Measurements from ENCODE around the gene CNTN6. TPM values are rescaled to one million over a fixed set of nuclear protein-coding genes. Genes with fewer than 3 reads are reported as not detected.

Gene CNTN6
- total and polyA plus RNA-seq, 9 donors, result 0.04 to 0.43 (median 0.23) TPM; not detected in 6

DNA sequence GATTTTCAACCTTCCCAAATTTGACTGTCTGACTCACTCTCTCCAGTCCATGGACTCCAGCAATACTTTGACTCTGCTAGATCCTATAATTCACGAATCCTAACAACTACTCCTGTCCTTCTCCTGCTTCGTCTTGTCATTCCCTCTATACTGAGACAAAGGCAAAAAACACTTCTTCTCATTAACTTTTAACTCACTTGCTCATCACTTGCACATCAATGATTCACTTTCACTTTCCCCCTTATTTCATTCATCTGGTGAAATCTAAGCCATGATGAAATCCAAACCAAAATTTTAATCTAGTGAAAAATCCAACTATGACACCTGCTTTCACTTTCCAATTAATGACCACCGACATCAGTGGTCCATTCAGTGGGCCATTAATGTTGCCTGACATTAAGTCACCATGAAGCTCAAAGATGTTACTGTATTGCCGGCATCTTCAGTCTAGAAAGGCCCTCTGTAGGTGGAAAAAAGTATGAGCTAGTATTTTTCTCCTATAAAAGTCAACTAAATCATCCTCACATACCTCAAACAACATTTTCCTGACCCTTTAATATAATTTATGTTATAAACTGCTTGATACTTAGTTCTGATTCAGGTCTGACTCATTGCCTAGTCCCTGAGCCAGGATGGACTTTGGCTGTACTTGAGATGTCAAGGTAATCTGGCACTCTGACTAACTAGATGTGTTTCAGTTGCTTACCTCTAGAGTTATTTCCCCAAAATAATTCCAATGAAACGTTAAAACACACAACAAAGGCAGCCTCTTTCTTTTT lies 158.6 kb downstream of the CNTN6 start:
- WGBS, 3 donors, result 63 to 72% (median 64%) methylated on average over 5 of the region's 5 CpGs
- intact Hi-C loops (cut with DNase I), result no loop called here
- Histone ChIP-seq H3K4me1 (ENCODE audit: insufficient read depth) (no peaks in the 10 kb centered on the region), H3K36me3 (no peaks in the 10 kb centered on the region), H3K9me3 (no peaks in the 10 kb centered on the region), H3K27me3 (no peaks in the 10 kb centered on the region), H3K4me3 (no peak overlapping the region), H3K27ac (no peak overlapping the region)
- TF ChIP-seq, protein P1, sequence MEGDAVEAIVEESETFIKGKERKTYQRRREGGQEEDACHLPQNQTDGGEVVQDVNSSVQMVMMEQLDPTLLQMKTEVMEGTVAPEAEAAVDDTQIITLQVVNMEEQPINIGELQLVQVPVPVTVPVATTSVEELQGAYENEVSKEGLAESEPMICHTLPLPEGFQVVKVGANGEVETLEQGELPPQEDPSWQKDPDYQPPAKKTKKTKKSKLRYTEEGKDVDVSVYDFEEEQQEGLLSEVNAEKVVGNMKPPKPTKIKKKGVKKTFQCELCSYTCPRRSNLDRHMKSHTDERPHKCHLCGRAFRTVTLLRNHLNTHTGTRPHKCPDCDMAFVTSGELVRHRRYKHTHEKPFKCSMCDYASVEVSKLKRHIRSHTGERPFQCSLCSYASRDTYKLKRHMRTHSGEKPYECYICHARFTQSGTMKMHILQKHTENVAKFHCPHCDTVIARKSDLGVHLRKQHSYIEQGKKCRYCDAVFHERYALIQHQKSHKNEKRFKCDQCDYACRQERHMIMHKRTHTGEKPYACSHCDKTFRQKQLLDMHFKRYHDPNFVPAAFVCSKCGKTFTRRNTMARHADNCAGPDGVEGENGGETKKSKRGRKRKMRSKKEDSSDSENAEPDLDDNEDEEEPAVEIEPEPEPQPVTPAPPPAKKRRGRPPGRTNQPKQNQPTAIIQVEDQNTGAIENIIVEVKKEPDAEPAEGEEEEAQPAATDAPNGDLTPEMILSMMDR (IDR thresholded peaks at IDR 0.05), result no peak
- no peak for TF ChIP-seq POLR2A (IDR thresholded peaks at IDR 0.05)
- TF ChIP-seq EP300 (IDR thresholded peaks at IDR 0.05), result no peak
- no peak for DNase-seq

DNA sequence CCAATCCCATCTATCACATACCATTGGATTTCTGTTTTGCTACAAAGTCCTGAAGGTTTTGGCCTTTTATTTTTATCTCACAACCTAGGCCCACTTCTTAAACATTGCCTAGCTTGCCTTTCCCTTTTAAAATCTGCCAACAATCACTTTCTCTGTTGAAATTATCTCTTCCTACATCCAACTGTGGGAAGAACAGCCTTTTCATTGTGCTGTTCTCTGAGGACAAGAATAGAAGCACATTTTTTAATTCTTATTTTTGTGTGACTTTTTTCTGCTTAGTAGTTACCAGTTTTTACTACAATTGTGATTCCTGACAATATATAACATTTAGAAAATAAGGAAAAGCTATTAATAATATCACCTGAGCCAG lies 159.2 kb downstream of the CNTN6 start:
- intact Hi-C loops (cut with DNase I), result no loop called here
- TF ChIP-seq EP300 (IDR thresholded peaks at IDR 0.05), result no peak
- TF ChIP-seq POLR2A (IDR thresholded peaks at IDR 0.05), result no peak
- TF ChIP-seq, protein P1 (IDR thresholded peaks at IDR 0.05), result no peak
- no peaks in the 10 kb centered on the region for H3K36me3 ChIP-seq
- DNase-seq, result no peak
- H3K27me3 ChIP-seq, result no peaks in the 10 kb centered on the region
- H3K27ac ChIP-seq, result no peak overlapping the region
- H3K4me1 ChIP-seq (ENCODE audit: insufficient read depth), result no peaks in the 10 kb centered on the region
- H3K4me3 ChIP-seq, result no peak overlapping the region
- H3K9me3 ChIP-seq, result no peaks in the 10 kb centered on the region

DNA sequence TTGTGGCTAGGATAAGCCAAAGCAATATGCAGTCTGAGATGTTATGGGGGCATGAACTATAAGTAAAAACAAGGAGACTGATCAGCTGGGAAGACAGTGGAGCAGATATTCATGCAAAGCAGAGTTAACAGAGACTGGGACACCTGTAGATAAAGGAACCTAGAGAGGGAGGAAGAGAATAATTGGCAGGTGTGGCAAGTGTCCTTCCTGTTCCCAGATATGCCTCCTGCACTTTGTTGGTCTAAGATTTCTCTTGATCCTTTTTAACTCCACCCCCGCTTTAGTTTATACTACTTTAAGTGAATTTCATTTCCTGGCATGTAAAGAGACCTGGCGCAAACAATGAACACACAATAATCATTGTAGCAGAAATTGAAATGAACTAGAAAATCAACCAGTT lies 169.4 kb downstream of the CNTN6 start:
- Histone ChIP-seq H3K27ac (no peak overlapping the region), H3K9me3 (no peaks in the 10 kb centered on the region), H3K27me3 (no peaks in the 10 kb centered on the region), H3K4me1 (ENCODE audit: insufficient read depth) (no peaks in the 10 kb centered on the region), H3K36me3 (no peaks in the 10 kb centered on the region), H3K4me3 (no peak overlapping the region)
- DNase-seq, result no peak
- TF ChIP-seq, protein P1 (IDR thresholded peaks at IDR 0.05), result no peak
- TF ChIP-seq EP300 (IDR thresholded peaks at IDR 0.05), result no peak
- no peak for TF ChIP-seq POLR2A (IDR thresholded peaks at IDR 0.05)
- intact Hi-C loops (cut with DNase I), result no loop called here
- 93 to 97% (median 95%) methylated on average over 2 of the region's 2 CpGs for WGBS, 3 donors

DNA sequence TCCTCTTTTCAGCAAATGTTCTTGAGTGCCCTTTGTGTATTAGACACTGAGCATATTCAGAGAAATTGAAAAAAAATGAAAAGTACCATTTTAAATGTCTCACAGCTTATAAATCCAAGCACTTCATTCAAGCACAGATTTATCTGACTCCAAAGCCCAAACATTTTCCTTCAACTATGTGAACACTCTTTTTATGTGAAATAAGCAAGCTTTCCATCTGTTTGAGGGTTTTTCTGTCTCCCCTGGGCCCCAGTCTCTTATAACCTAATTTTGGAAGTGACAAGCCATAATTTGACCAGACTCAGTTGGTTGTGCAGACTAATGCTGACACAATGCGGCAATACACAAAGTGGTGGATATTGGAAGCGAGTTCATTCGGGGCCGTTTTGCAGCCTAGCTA lies 170.3 kb downstream of the CNTN6 start:
- TF ChIP-seq EP300 (IDR thresholded peaks at IDR 0.05) (no peak), POLR2A (IDR thresholded peaks at IDR 0.05) (no peak)
- TF ChIP-seq, protein P1 (IDR thresholded peaks at IDR 0.05), result no peak
- Histone ChIP-seq H3K36me3 (no peaks in the 10 kb centered on the region), H3K4me3 (no peak overlapping the region), H3K27me3 (no peaks in the 10 kb centered on the region), H3K9me3 (no peaks in the 10 kb centered on the region), H3K4me1 (ENCODE audit: insufficient read depth) (no peaks in the 10 kb centered on the region), H3K27ac (no peak overlapping the region)
- WGBS, 3 donors, result 95 to 98% (median 97%) methylated on average over 4 of the region's 4 CpGs
- no peak for DNase-seq
- intact Hi-C loops (cut with DNase I), result no loop called here

All from ovary (tissue), 9 donors.